Activated naive CD4-positive, alpha-beta T cell treated with anti-CD3 and anti-CD28 coated beads for 36 hours (primary cell): ENCODE measurements around the gene PCDHGB7. TPM values are rescaled to one million over a fixed set of nuclear protein-coding genes. Genes with fewer than 3 reads are reported as not detected.
"Not testable (repeated sequence)": the region's sequence is repeated elsewhere in the genome, so short reads cannot be mapped to it uniquely, and the experiment has no call there.

ENCODE experiments used
- CTCF ChIA-PET: fragments of 350-600 bp; sonication (Branson Sonifier 250); formaldehyde crosslinking; loops from one replicate; lab custom pipeline; 2021; ENCODE audit warnings: antibody characterized with exemption; lab: Charles Lee
- DNase-seq: peaks from one replicate; pipeline ENCODE4 v3.0.0-alpha.2; 2020
- H3K27ac Mint-ChIP-seq: one replicate; pipeline ENCODE4 v1.8.0; 2021; ENCODE audit warnings: mild to moderate bottlenecking, mixed read lengths
- H3K27me3 Mint-ChIP-seq: one replicate; pipeline ENCODE4 v1.8.0; 2021; ENCODE audit warnings: low read depth, mixed read lengths
- H3K36me3 Mint-ChIP-seq: one replicate; pipeline ENCODE4 v1.8.0; 2021; ENCODE audit warnings: low read depth, mixed read lengths
- H3K4me1 Mint-ChIP-seq: one replicate; pipeline ENCODE4 v1.8.0; 2021; ENCODE audit warnings: low read depth, mixed read lengths
- H3K4me3 Mint-ChIP-seq: one replicate; pipeline ENCODE4 v1.8.0; 2021; ENCODE audit warnings: mild to moderate bottlenecking, moderate library complexity, mixed read lengths
- H3K9me3 Mint-ChIP-seq: one replicate; pipeline ENCODE4 v1.8.0; 2021; ENCODE audit warnings: mixed read lengths
- intact Hi-C: fragments of 100-400 bp; cut with micrococcal nuclease; formaldehyde crosslinking; loops from one replicate; pipeline ENCODE4 v1.15.1; 2023
- total RNA-seq, 2 experiments: library from RNA; stranded (reverse); gene quantifications; one replicate each; pipeline ENCODE4 v1.2.3, GENCODE V29; 2021

The PCDHGB7 gene
- total RNA-seq, 2 experiments from 2014 or later, result not detected

DNA sequence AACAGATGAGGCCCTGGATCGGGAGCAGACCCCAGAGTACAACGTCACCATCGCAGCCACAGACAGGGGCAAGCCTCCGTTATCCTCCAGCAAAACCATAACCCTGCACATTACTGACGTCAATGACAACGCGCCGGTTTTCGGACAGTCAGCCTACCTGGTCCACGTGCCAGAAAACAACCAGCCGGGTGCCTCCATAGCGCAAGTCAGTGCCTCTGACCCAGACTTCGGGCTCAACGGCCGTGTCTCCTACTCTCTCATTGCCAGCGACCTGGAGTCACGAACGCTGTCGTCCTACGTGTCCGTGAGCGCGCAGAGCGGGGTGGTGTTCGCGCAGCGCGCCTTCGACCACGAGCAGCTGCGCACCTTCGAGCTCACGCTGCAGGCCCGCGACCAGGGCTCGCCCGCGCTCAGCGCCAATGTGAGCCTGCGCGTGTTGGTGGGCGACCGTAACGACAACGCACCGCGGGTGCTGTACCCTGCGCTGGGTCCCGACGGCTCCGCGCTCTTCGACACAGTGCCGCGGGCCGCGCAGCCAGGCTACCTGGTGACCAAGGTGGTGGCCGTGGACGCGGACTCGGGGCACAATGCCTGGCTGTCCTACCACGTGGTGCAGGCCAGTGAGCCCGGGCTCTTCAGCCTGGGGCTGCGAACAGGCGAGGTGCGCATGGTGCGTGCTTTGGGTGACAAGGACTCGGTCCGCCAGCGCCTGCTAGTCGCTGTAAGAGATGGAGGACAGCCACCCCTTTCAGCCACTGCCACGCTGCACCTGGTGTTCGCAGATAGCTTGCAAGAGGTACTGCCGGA is 1.8 kb downstream of the PCDHGB7 start:
- Mint-ChIP-seq H3K4me1 (peaks cover 7% of the 10 kb centered on the region), H3K4me3 (no peak overlapping the region), H3K9me3 (peaks cover 32% of the 10 kb centered on the region), H3K36me3 (peaks cover 31% of the 10 kb centered on the region), H3K27me3 (peaks cover 73% of the 10 kb centered on the region), H3K27ac (peak overlapping the region; percentile 2)
- intact Hi-C loops, result loop anchor here (10.0 kb wide), 1 partner anchor 456 kb away; the partner anchor contains the start of gene PCDH1
- CTCF ChIA-PET, result interaction anchor here (0.6 to 7.2 kb wide), 3 partner anchors 94 to 145 kb away, joined by 3 to 45 read pairs (median 13); no protein-coding TSS in a partner anchor
- DNase-seq, result no peak

DNA sequence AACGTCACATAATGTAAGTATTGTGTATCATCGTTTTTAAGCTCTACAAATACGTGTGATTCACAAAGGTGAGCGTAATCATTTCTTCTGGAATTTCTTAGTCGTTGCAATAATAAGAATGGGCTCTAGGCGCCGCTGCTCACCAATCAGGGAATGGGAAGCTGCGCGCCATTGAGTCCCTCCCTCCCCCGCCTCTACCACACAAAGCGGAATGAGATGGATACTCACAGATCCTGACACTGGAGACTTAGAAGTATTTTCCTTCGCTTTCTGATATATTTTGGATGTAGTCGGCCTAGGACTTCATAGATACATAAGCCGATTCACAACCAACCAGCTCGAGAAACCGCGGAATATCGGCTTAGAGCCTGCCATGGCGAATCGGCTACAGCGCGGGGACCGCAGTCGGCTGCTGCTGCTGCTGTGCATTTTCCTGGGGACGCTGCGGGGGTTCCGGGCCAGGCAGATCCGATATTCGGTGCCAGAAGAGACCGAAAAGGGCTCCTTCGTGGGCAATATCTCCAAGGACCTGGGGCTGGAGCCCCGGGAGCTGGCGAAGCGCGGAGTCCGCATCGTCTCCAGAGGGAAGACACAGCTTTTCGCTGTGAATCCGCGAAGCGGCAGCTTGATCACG is 3.5 kb downstream of the PCDHGB7 start, which contains the start of gene PCDHGA11:
Gene PCDHGA11, plus strand, starts transcription at position 197 of the 634 bp plus-strand sequence. Its CDS starts 177 bp downstream, at position 374.
- intact Hi-C loops, result loop anchor here (1.0 to 5.0 kb wide), 4 partner anchors 49 to 103 kb away; partner anchors contain the start of genes PCDHGA6, PCDHGB3 and PCDHGC3
- CTCF ChIA-PET, result interaction anchor here (0.7 to 2.2 kb wide), 26 partner anchors 8 to 249 kb away, joined by 3 to 34 read pairs (median 4); partner anchors contain the start of genes PCDHGA10, PCDHGA12, PCDHGA5 and PCDHGA6
- Mint-ChIP-seq H3K27ac (no peak within 1 kb of the TSS), H3K9me3 (peaks cover 28% of the 10 kb centered on the region), H3K4me3 (peak within 1 kb of the TSS; percentile 77), H3K36me3 (peaks cover 25% of the 10 kb centered on the region), H3K27me3 (peaks cover 69% of the 10 kb centered on the region), H3K4me1 (peaks cover 3% of the 10 kb centered on the region)
- peak; percentile 71 for DNase-seq

DNA sequence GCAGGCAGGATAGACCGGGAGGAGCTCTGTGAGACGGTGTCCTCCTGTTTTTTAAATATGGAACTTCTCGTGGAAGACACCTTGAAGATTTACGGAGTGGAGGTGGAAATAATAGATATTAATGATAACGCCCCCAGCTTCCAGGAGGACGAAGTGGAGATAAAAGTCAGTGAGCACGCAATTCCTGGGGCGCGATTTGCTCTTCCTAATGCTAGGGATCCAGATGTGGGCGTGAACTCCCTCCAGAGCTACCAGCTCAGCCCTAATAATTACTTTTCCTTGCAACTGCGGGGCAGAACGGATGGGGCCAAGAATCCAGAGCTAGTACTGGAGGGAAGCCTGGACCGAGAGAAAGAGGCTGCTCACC is 4.0 kb downstream of the PCDHGB7 start:
- Mint-ChIP-seq H3K4me1 (peaks cover 3% of the 10 kb centered on the region), H3K27me3 (peaks cover 70% of the 10 kb centered on the region), H3K27ac (no peak overlapping the region), H3K9me3 (peaks cover 28% of the 10 kb centered on the region), H3K4me3 (peak overlapping the region; percentile 77), H3K36me3 (peaks cover 22% of the 10 kb centered on the region)
- no peak for DNase-seq
- CTCF ChIA-PET, result interaction anchor here (0.7 to 2.2 kb wide), 22 partner anchors 9 to 146 kb away, joined by 3 to 34 read pairs (median 5); partner anchors contain the start of genes PCDHGA10, PCDHGA12, PCDHGA5 and PCDHGA8
- intact Hi-C loops, result loop anchor here (1.0 to 5.0 kb wide), 4 partner anchors 49 to 103 kb away; partner anchors contain the start of genes PCDHGA6, PCDHGB3 and PCDHGC3

DNA sequence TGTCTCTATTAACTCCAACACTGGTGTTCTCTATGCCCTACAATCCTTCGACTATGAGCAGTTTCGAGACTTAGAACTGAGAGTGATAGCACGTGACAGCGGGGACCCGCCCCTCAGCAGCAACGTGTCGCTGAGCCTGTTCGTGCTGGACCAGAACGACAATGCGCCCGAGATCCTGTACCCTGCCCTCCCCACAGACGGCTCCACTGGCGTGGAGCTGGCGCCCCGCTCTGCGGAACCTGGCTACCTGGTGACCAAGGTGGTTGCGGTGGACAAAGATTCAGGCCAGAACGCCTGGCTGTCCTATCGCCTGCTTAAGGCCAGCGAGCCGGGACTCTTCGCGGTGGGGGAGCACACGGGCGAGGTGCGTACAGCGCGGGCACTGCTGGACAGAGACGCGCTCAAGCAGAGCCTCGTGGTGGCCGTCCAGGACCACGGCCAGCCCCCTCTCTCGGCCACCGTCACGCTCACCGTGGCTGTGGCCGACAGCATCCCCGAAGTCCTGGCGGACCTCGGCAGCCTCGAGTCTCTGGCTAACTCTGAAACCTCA is 5.3 kb downstream of the PCDHGB7 start:
- Mint-ChIP-seq H3K9me3 (peaks cover 31% of the 10 kb centered on the region), H3K4me1 (peaks cover 3% of the 10 kb centered on the region), H3K4me3 (no peak overlapping the region), H3K36me3 (peaks cover 21% of the 10 kb centered on the region), H3K27ac (no peak overlapping the region), H3K27me3 (peaks cover 71% of the 10 kb centered on the region)
- intact Hi-C loops, result loop anchor here (5.0 kb wide), 2 partner anchors 51 to 54 kb away; partner anchors contain the start of genes PCDHGA6, PCDHGB3 and PCDHGC3
- DNase-seq, result no peak
- CTCF ChIA-PET, result interaction anchor here (0.6 kb wide), 1 partner anchor 102 kb away, joined by 5 read pairs; no protein-coding TSS in a partner anchor

DNA sequence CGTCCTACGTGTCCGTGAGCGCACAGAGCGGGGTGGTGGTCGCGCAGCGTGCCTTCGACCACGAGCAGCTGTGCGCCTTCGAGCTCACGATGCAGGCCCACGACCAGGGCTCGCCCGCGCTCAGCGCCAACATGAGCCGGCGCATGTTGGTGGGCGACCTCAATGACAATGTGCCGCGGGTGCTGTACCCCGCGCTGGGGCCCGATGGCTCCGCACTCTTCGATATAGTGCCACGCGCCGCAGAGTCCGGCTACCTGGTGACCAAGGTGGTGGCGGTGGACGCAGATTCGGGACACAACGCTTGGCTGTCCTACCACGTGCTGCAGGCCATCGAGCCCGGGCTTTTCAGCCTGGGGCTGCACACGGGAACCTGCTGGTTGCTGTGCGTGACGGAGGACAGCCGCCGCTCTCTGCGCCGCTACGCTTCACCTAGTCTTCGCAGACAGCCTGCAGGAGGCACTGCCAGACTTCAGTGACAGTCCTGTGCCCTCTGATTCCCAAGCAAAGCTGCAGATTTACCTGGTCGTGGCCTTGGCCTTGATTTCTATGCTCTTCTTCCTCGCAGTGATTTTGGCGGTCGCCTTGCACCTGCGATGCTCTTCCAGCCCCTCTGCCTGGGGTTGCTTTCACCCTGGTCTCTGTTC is 10.4 kb downstream of the PCDHGB7 start:
- peaks cover 57% of the 10 kb centered on the region for H3K27me3 Mint-ChIP-seq
- DNase-seq, result no peak
- H3K36me3 Mint-ChIP-seq, result peaks cover 19% of the 10 kb centered on the region
- CTCF ChIA-PET, result interaction anchor here (0.6 kb wide), 2 partner anchors 39 to 40 kb away, joined by 3 to 8 read pairs; partner anchors contain the start of gene PCDHGB4
- H3K4me1 Mint-ChIP-seq, result peaks cover 15% of the 10 kb centered on the region
- intact Hi-C loops, result no loop called here
- H3K9me3 Mint-ChIP-seq, result peaks cover 20% of the 10 kb centered on the region
- no peak overlapping the region for H3K27ac Mint-ChIP-seq
- no peak overlapping the region for H3K4me3 Mint-ChIP-seq

DNA sequence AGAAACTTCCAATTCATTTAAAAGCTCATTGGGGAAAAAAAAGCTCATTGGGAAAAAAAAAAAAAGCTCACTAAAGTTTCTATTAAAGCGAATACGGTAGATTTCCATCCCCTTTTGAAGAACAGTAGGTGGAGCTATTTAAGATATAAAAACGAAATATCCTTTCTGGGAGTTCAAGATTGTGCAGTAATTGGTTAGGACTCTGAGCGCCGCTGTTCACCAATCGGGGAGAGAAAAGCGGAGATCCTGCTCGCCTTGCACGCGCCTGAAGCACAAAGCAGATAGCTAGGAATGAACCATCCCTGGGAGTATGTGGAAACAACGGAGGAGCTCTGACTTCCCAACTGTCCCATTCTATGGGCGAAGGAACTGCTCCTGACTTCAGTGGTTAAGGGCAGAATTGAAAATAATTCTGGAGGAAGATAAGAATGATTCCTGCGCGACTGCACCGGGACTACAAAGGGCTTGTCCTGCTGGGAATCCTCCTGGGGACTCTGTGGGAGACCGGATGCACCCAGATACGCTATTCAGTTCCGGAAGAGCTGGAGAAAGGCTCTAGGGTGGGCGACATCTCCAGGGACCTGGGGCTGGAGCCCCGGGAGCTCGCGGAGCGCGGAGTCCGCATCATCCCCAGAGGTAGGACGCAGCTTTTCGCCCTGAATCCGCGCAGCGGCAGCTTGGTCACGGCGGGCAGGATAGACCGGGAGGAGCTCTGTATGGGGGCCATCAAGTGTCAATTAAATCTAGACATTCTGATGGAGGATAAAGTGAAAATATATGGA is 13.0 kb downstream of the PCDHGB7 start, which contains the start of gene PCDHGA12:
Gene PCDHGA12, plus strand, starts transcription at position 176 of the 782 bp plus-strand sequence. Its CDS starts 253 bp downstream, at position 429.
- intact Hi-C loops, result loop anchor here (1.0 to 2.0 kb wide), 4 partner anchors 14 to 128 kb away; partner anchors contain the start of gene PCDHGB7
- Mint-ChIP-seq H3K4me3 (peak within 1 kb of the TSS; percentile 53), H3K4me1 (peaks cover 15% of the 10 kb centered on the region), H3K36me3 (peaks cover 22% of the 10 kb centered on the region), H3K9me3 (peaks cover 21% of the 10 kb centered on the region), H3K27me3 (peaks cover 54% of the 10 kb centered on the region), H3K27ac (no peak within 1 kb of the TSS)
- peak; percentile 65 for DNase-seq
- CTCF ChIA-PET, result interaction anchor here (0.6 to 2.6 kb wide), 32 partner anchors 9 to 737 kb away, joined by 3 to 14 read pairs (median 4); partner anchors contain the start of genes PCDHB16, PCDHGA10, PCDHGA11 and PCDHGB3

DNA sequence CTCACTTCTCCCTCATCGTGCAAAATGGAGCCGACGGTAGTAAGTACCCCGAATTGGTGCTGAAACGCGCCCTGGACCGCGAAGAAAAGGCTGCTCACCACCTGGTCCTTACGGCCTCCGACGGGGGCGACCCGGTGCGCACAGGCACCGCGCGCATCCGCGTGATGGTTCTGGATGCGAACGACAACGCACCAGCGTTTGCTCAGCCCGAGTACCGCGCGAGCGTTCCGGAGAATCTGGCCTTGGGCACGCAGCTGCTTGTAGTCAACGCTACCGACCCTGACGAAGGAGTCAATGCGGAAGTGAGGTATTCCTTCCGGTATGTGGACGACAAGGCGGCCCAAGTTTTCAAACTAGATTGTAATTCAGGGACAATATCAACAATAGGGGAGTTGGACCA is 13.8 kb downstream of the PCDHGB7 start:
- Mint-ChIP-seq H3K4me3 (peak overlapping the region; percentile 39), H3K4me1 (peaks cover 15% of the 10 kb centered on the region), H3K36me3 (peaks cover 22% of the 10 kb centered on the region), H3K9me3 (peaks cover 21% of the 10 kb centered on the region), H3K27me3 (peaks cover 51% of the 10 kb centered on the region), H3K27ac (no peak overlapping the region)
- CTCF ChIA-PET, result interaction anchor here (0.7 to 2.6 kb wide), 16 partner anchors 10 to 306 kb away, joined by 3 to 14 read pairs (median 6); partner anchors contain the start of genes PCDHGA11, PCDHGC3 and TAF7
- no peak for DNase-seq
- intact Hi-C loops, result loop anchor here (2.0 kb wide), 1 partner anchor 14 kb away; the partner anchor contains the start of gene PCDHGB7

DNA sequence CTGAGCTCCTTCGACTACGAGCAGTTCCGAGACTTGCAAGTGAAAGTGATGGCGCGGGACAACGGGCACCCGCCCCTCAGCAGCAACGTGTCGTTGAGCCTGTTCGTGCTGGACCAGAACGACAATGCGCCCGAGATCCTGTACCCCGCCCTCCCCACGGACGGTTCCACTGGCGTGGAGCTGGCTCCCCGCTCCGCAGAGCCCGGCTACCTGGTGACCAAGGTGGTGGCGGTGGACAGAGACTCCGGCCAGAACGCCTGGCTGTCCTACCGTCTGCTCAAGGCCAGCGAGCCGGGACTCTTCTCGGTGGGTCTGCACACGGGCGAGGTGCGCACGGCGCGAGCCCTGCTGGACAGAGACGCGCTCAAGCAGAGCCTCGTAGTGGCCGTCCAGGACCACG is 14.8 kb downstream of the PCDHGB7 start:
- H3K4me3 Mint-ChIP-seq, DNase-seq, intact Hi-C loops, H3K27ac Mint-ChIP-seq: not testable (repeated sequence)
- H3K4me1 Mint-ChIP-seq, result peaks cover 15% of the 10 kb centered on the region
- H3K36me3 Mint-ChIP-seq, result peaks cover 22% of the 10 kb centered on the region
- peaks cover 18% of the 10 kb centered on the region for H3K9me3 Mint-ChIP-seq
- CTCF ChIA-PET, result interaction anchor here (0.7 to 2.6 kb wide), 2 partner anchors 76 to 132 kb away, joined by 3 to 6 read pairs; no protein-coding TSS in a partner anchor
- H3K27me3 Mint-ChIP-seq, result peaks cover 48% of the 10 kb centered on the region

DNA sequence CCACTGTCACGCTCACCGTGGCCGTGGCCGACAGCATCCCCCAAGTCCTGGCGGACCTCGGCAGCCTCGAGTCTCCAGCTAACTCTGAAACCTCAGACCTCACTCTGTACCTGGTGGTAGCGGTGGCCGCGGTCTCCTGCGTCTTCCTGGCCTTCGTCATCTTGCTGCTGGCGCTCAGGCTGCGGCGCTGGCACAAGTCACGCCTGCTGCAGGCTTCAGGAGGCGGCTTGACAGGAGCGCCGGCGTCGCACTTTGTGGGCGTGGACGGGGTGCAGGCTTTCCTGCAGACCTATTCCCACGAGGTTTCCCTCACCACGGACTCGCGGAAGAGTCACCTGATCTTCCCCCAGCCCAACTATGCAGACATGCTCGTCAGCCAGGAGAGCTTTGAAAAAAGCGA is 15.2 kb downstream of the PCDHGB7 start:
- DNase-seq, intact Hi-C loops, H3K27ac Mint-ChIP-seq, H3K4me3 Mint-ChIP-seq: not testable (repeated sequence)
- peaks cover 15% of the 10 kb centered on the region for H3K4me1 Mint-ChIP-seq
- H3K9me3 Mint-ChIP-seq, result peaks cover 18% of the 10 kb centered on the region
- CTCF ChIA-PET, result interaction anchor here (1.4 kb wide), 1 partner anchor 69 kb away, joined by 3 read pairs; the partner anchor contains the start of gene PCDHGA5
- H3K36me3 Mint-ChIP-seq, result peaks cover 22% of the 10 kb centered on the region
- H3K27me3 Mint-ChIP-seq, result peaks cover 48% of the 10 kb centered on the region

DNA sequence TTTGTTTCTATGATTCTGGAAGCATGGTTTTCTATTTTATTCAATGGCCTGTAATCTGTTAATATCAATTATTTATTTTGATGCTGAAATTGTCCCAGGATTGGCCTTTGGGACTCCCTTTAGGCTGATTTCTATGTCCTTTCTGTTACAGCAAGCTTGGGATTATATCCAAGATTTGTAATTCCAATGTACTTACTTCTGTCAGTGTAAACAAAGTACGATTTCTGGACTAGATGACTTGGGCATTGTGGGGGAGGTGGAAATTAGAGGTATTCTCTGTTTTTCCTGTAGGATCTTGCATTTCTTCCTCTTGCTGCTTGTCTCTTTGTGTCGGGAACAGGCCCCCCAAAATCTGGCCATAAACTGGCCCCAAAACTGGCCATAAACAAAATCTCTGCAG is 16.5 kb downstream of the PCDHGB7 start:
- Mint-ChIP-seq H3K27ac (no peak overlapping the region), H3K27me3 (peaks cover 44% of the 10 kb centered on the region), H3K36me3 (peaks cover 19% of the 10 kb centered on the region), H3K4me3 (no peak overlapping the region), H3K9me3 (peaks cover 14% of the 10 kb centered on the region), H3K4me1 (peaks cover 15% of the 10 kb centered on the region)
- intact Hi-C loops, result no loop called here
- CTCF ChIA-PET, result interaction anchor here (1.4 kb wide), 1 partner anchor 70 kb away, joined by 3 read pairs; the partner anchor contains the start of gene PCDHGA5
- no peak for DNase-seq
